ENCODE measurements around the gene ZMYM1. TPM values are rescaled to one million over a fixed set of nuclear protein-coding genes. Genes with fewer than 3 reads are reported as not detected.
A peak's percentile ranks its signal among the peaks of the same experiment; 100 is the strongest.

The ZMYM1 gene
- total and polyA plus RNA-seq, 2 experiments from 2014 or later, result 37.4 to 51.0 TPM

DNA sequence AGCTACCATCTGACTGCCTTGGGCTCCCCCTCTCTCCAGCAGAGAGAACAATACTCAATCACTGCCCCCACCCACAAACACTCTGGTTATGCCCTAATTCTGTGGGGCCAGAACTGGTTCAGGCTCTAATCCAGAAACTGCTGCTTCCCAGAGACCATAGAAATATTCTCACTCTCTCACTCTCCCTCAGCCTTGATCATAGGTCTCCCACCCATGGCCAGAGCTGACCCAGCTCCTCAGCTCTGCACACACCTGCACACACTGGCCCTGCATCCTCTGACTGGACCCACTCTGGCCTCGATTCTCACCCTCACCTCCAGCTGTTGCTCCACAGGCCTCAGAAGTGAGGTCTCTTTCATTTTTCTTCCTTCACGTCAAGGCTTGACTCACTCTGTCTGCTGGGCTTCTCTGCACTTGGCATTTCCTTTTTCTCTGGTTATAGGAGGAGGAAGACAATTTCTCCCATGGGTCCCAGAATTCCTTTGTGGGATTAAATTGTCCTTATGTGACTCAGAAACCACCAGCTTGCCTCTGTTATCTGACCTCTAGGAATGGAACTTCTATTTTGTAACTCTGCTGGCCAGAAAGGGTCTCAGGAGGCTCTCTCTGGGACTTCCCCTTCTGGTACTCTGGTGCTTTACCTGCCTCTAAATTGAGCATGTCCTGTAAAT is 31.9 kb upstream of the ZMYM1 start:
- H3K27me3 ChIP-seq (ENCODE audit: insufficient read depth), result no peaks in the 10 kb centered on the region
- H3K79me2 ChIP-seq (replicated peaks; ENCODE audit: insufficient read depth), result no peaks in the 10 kb centered on the region
- H3K9me3 Mint-ChIP-seq, result no peaks in the 10 kb centered on the region
- no peak overlapping the region for H3K27ac ChIP-seq (ENCODE audit: low read depth)
- H2AFZ ChIP-seq, result peak overlapping the region; percentile 74; the same call in 1 of the 2 replicates
- no peaks in the 10 kb centered on the region for H3K4me1 ChIP-seq (ENCODE audit: insufficient read depth)
- H4K20me1 ChIP-seq (replicated peaks; ENCODE audit: insufficient read depth), result no peaks in the 10 kb centered on the region
- H3K4me3 ChIP-seq, result no peak overlapping the region
- peaks cover 16% of the 10 kb centered on the region for H3K27me3 Mint-ChIP-seq (ENCODE audit: insufficient read depth, low read depth, poor library complexity)
- no peaks in the 10 kb centered on the region for H3K9me2 ChIP-seq (ENCODE audit: insufficient read depth)
- no peak overlapping the region for H3K27ac Mint-ChIP-seq
- no peak overlapping the region for H3K4me2 ChIP-seq
- H3K4me3 Mint-ChIP-seq, result no peak overlapping the region
- ATAC-seq, result no peak
- no peaks in the 10 kb centered on the region for H3F3A ChIP-seq (replicated peaks; ENCODE audit: low read depth)
- DNase-seq (ENCODE audit: low spot score), result no peak
- TF ChIP-seq NANOG (IDR thresholded peaks at IDR 0.05; ENCODE audit: borderline replicate concordance) (no peak), EZH2phosphoT487 (IDR thresholded peaks at IDR 0.05; ENCODE audit: unreplicated experiment) (no peak), STAT1 (IDR thresholded peaks at IDR 0.05; ENCODE audit: unreplicated experiment) (no peak), CREB1 (CRISPR knock-in tag; IDR thresholded peaks at IDR 0.05; ENCODE audit: low read depth) (no peak)
- TF ChIP-seq, protein P1, sequence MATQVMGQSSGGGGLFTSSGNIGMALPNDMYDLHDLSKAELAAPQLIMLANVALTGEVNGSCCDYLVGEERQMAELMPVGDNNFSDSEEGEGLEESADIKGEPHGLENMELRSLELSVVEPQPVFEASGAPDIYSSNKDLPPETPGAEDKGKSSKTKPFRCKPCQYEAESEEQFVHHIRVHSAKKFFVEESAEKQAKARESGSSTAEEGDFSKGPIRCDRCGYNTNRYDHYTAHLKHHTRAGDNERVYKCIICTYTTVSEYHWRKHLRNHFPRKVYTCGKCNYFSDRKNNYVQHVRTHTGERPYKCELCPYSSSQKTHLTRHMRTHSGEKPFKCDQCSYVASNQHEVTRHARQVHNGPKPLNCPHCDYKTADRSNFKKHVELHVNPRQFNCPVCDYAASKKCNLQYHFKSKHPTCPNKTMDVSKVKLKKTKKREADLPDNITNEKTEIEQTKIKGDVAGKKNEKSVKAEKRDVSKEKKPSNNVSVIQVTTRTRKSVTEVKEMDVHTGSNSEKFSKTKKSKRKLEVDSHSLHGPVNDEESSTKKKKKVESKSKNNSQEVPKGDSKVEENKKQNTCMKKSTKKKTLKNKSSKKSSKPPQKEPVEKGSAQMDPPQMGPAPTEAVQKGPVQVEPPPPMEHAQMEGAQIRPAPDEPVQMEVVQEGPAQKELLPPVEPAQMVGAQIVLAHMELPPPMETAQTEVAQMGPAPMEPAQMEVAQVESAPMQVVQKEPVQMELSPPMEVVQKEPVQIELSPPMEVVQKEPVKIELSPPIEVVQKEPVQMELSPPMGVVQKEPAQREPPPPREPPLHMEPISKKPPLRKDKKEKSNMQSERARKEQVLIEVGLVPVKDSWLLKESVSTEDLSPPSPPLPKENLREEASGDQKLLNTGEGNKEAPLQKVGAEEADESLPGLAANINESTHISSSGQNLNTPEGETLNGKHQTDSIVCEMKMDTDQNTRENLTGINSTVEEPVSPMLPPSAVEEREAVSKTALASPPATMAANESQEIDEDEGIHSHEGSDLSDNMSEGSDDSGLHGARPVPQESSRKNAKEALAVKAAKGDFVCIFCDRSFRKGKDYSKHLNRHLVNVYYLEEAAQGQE (IDR thresholded peaks at IDR 0.05; ENCODE audit: unreplicated experiment), result no peak
- no peaks in the 10 kb centered on the region for H3K36me3 Mint-ChIP-seq (ENCODE audit: low read depth)
- H3K4me1 Mint-ChIP-seq, result no peaks in the 10 kb centered on the region
- H3K36me3 ChIP-seq (ENCODE audit: insufficient read depth), result no peaks in the 10 kb centered on the region

DNA sequence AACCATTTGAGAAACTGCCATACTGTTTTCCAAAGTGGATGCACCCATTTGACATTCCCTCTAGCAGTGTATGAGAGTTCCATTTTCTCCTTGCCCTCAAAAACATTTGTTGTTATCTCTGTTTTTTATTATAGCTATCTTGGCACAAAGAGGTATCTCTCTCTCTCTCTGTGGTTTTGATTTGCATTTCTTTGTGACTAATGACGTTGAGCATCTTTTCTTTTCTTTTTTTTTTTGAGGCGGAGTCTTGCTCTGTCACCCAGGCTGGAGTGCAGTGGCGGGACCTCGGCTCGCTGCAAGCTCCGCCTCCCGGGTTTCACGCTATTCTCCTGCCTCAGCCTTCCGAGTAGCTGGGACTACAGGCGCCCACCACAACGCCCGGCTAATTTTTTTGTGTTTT is 30.1 kb upstream of the ZMYM1 start:
- Histone ChIP-seq H2AFZ (peak overlapping the region; percentile 98), H3K79me2 (replicated peaks; ENCODE audit: insufficient read depth) (no peaks in the 10 kb centered on the region), H4K20me1 (replicated peaks; ENCODE audit: insufficient read depth) (no peaks in the 10 kb centered on the region), H3K9me2 (ENCODE audit: insufficient read depth) (no peaks in the 10 kb centered on the region), H3K4me2 (no peak overlapping the region), H3K27ac (ENCODE audit: low read depth) (no peak overlapping the region), H3K27me3 (ENCODE audit: insufficient read depth) (no peaks in the 10 kb centered on the region), H3F3A (replicated peaks; ENCODE audit: low read depth) (no peaks in the 10 kb centered on the region), H3K36me3 (ENCODE audit: insufficient read depth) (no peaks in the 10 kb centered on the region), H3K4me1 (ENCODE audit: insufficient read depth) (no peaks in the 10 kb centered on the region), H3K4me3 (no peak overlapping the region)
- Mint-ChIP-seq H3K27me3 (ENCODE audit: insufficient read depth, low read depth, poor library complexity) (peaks cover 20% of the 10 kb centered on the region), H3K9me3 (no peaks in the 10 kb centered on the region), H3K27ac (no peak overlapping the region), H3K36me3 (ENCODE audit: low read depth) (no peaks in the 10 kb centered on the region), H3K4me3 (no peak overlapping the region), H3K4me1 (no peaks in the 10 kb centered on the region)
- ATAC-seq, result no peak
- DNase-seq (ENCODE audit: low spot score), result peak; percentile 34
- no peak for TF ChIP-seq ZNF331 (CRISPR knock-in tag; IDR thresholded peaks at IDR 0.05; ENCODE audit: low read depth)
- no peak for TF ChIP-seq POLR2AphosphoS5 (IDR thresholded peaks at IDR 0.05; ENCODE audit: low read depth)
- TF ChIP-seq, protein P2, sequence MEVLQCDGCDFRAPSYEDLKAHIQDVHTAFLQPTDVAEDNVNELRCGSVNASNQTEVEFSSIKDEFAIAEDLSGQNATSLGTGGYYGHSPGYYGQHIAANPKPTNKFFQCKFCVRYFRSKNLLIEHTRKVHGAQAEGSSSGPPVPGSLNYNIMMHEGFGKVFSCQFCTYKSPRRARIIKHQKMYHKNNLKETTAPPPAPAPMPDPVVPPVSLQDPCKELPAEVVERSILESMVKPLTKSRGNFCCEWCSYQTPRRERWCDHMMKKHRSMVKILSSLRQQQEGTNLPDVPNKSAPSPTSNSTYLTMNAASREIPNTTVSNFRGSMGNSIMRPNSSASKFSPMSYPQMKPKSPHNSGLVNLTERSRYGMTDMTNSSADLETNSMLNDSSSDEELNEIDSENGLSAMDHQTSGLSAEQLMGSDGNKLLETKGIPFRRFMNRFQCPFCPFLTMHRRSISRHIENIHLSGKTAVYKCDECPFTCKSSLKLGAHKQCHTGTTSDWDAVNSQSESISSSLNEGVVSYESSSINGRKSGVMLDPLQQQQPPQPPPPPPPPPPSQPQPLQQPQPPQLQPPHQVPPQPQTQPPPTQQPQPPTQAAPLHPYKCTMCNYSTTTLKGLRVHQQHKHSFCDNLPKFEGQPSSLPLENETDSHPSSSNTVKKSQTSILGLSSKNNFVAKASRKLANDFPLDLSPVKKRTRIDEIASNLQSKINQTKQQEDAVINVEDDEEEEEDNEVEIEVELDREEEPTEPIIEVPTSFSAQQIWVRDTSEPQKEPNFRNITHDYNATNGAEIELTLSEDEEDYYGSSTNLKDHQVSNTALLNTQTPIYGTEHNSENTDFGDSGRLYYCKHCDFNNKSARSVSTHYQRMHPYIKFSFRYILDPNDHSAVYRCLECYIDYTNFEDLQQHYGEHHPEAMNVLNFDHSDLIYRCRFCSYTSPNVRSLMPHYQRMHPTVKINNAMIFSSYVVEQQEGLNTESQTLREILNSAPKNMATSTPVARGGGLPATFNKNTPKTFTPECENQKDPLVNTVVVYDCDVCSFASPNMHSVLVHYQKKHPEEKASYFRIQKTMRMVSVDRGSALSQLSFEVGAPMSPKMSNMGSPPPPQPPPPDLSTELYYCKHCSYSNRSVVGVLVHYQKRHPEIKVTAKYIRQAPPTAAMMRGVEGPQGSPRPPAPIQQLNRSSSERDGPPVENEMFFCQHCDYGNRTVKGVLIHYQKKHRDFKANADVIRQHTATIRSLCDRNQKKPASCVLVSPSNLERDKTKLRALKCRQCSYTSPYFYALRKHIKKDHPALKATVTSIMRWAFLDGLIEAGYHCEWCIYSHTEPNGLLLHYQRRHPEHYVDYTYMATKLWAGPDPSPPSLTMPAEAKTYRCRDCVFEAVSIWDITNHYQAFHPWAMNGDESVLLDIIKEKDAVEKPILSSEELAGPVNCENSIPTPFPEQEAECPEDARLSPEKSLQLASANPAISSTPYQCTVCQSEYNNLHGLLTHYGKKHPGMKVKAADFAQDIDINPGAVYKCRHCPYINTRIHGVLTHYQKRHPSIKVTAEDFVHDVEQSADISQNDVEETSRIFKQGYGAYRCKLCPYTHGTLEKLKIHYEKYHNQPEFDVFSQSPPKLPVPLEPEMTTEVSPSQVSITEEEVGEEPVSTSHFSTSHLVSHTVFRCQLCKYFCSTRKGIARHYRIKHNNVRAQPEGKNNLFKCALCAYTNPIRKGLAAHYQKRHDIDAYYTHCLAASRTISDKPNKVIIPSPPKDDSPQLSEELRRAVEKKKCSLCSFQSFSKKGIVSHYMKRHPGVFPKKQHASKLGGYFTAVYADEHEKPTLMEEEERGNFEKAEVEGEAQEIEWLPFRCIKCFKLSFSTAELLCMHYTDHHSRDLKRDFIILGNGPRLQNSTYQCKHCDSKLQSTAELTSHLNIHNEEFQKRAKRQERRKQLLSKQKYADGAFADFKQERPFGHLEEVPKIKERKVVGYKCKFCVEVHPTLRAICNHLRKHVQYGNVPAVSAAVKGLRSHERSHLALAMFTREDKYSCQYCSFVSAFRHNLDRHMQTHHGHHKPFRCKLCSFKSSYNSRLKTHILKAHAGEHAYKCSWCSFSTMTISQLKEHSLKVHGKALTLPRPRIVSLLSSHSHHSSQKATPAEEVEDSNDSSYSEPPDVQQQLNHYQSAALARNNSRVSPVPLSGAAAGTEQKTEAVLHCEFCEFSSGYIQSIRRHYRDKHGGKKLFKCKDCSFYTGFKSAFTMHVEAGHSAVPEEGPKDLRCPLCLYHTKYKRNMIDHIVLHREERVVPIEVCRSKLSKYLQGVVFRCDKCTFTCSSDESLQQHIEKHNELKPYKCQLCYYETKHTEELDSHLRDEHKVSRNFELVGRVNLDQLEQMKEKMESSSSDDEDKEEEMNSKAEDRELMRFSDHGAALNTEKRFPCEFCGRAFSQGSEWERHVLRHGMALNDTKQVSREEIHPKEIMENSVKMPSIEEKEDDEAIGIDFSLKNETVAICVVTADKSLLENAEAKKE (CRISPR knock-in tag; IDR thresholded peaks at IDR 0.05), result no peak
- TF ChIP-seq EZH2phosphoT487 (IDR thresholded peaks at IDR 0.05; ENCODE audit: unreplicated experiment), result no peak
- no peak for TF ChIP-seq ZNF114 (CRISPR knock-in tag; IDR thresholded peaks at IDR 0.05)
- no peak for TF ChIP-seq CREB1 (CRISPR knock-in tag; IDR thresholded peaks at IDR 0.05; ENCODE audit: low read depth)
